Stimulated activated CD4-positive, alpha-beta T cell treated with anti-CD3 and anti-CD28 coated beads, Interleukin-15, amount 100 ng/mL, for 48 hours (primary cell): Measurements from ENCODE around the gene IRX6.

ENCODE experiments used
- DNase-seq, 2 donors: peaks; one replicate each; pipeline ENCODE4 v3.0.0-alpha.2; 2020; ENCODE audit warnings: low read depth in 2 of 2

IRX6 gene

GRCh38 chr16:55324285-55325079 lies 479 bp downstream of the IRX6 start:
- no peak for DNase-seq

- no peak for DNase-seq
Measured at GRCh38 chr16:55325080-55325447, 1.1 kb downstream of the IRX6 start.

- DNase-seq = no peak
Measured at GRCh38 chr16:55325458-55326109, 1.6 kb downstream of the IRX6 start.

- DNase-seq = no peak
Measured at GRCh38 chr16:55326261-55327092, 2.5 kb downstream of the IRX6 start.

- no peak for DNase-seq
Measured at GRCh38 chr16:55328611-55329569, 4.9 kb downstream of the IRX6 start.

GRCh38 chr16:55329791-55330428 lies 5.9 kb downstream of the IRX6 start:
- no peak for DNase-seq

- no peak for DNase-seq
Measured at GRCh38 chr16:55330781-55331647, 7.0 kb downstream of the IRX6 start.

- DNase-seq = no peak
Measured at GRCh38 chr16:55331648-55332185, 7.7 kb downstream of the IRX6 start.

- DNase-seq = no peak
Measured at GRCh38 chr16:55333684-55334083, 9.7 kb downstream of the IRX6 start.

- no peak for DNase-seq
Measured at GRCh38 chr16:55338646-55339045, 14.6 kb downstream of the IRX6 start.

GRCh38 chr16:55340445-55340844 lies 16.4 kb downstream of the IRX6 start:
- no peak for DNase-seq

GRCh38 chr16:55341681-55342080 lies 17.7 kb downstream of the IRX6 start:
- DNase-seq = no peak

GRCh38 chr16:55346475-55346874 lies 22.5 kb downstream of the IRX6 start:
- DNase-seq = no peak

- no peak for DNase-seq
Measured at GRCh38 chr16:55349867-55350266, 25.9 kb downstream of the IRX6 start.

- no peak for DNase-seq
Measured at GRCh38 chr16:55350984-55351383, 27.0 kb downstream of the IRX6 start.

- no peak for DNase-seq
Measured at GRCh38 chr16:55351936-55352335, 27.9 kb downstream of the IRX6 start.

GRCh38 chr16:55357241-55357640 lies 33.2 kb downstream of the IRX6 start:
- DNase-seq = no peak

GRCh38 chr16:55359946-55360345 lies 35.9 kb downstream of the IRX6 start:
- no peak for DNase-seq

GRCh38 chr16:55364811-55365210 lies 40.8 kb downstream of the IRX6 start:
- DNase-seq = no peak
